ENCODE measurements around the gene GPR158.

The GPR158 gene

DNA sequence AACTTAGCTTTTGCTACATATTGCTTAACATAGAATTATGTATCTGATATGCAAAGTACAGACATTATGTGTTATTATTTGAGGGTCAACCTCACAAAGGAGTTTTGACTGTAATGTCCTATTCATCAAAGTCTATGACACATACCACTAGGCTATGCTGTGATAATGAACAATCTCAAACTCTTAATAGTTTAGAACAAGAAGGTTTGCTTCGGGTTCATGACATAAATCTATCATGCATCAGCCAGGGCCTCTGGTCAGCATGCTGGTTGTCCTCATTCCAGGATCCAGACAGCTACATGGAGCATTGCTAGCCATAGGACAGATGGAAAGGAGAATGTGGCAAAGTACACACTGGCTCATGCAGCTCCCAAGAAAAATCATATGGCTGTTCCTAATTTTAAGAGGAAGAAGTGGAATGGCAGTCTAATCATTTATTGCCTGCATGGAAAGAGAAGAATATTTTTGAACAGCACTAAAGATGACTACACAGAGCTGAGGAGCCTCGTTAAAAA, 332.1 kb downstream of the GPR158 start:
- no peak for DNase-seq

DNA sequence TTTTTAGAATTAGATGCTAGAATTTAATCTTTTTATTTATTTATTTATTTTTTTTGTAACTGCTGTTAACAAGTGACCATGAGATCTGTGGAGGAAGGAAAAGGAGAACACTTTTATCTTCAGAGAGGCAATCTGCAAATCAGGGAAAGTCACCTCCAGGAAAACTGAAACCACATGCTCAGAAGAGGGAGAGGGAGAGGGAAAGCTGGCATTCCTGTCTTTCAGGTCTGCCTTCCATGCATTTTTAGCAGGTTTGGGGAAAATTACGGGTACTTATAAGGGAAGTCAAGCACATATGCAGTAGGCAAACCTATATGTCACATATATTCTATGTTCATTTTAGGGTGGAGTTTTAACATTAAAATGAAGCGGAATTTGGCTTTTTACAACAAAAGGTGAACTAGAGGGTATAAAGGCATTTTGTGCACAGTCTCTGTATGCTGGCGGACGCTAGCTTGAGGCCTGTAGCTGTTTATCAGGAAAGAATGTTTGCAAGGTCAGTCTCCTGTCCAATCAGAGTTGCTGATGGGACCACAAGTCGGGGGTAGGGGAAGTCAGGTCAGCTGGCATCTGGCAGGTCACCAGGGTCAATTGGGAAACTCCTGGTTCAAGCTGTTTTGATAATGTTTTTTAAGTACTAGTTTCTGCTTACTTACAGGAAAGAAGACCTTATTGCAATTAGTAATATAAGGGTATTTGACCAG, 333.5 kb downstream of the GPR158 start:
- no peak for DNase-seq

DNA sequence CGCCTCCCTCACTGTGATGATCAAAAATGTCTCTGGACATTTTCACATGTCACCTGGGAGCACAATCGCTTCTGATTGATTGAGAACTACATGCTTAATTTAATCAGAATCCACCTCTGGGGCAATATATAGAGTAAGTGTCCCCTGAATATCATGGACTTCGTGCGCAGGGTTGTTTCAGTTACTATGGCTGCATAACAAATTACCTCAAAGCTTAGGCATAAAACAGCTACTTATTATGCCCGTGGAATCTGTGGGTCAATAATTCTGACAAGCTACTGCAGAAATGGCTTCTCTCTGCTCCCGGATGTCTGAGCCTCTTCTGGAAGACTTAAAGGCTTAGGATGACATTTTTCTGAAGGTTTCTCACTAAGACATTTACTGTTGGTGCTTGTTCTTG, 334.4 kb downstream of the GPR158 start:
- DNase-seq: no peak

DNA sequence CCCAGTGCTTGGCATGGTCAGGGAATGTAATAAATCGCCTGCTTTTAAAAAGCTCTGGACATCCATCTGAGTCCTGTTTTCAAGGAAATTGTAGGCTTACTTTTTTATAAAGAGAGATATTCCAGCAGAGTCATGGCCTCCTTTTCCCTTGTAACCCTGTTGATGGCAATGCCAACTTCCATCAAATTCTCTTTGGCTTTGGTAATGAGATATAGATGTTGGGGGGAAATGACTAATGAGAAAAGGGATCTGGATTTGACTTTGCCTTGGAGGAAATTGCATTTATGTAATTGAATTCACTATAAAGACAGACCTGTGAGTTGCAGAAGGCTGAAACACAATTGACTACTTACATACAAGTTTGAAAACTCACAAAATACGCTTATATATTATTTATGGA, 347.5 kb downstream of the GPR158 start:
- no peak for DNase-seq

DNA sequence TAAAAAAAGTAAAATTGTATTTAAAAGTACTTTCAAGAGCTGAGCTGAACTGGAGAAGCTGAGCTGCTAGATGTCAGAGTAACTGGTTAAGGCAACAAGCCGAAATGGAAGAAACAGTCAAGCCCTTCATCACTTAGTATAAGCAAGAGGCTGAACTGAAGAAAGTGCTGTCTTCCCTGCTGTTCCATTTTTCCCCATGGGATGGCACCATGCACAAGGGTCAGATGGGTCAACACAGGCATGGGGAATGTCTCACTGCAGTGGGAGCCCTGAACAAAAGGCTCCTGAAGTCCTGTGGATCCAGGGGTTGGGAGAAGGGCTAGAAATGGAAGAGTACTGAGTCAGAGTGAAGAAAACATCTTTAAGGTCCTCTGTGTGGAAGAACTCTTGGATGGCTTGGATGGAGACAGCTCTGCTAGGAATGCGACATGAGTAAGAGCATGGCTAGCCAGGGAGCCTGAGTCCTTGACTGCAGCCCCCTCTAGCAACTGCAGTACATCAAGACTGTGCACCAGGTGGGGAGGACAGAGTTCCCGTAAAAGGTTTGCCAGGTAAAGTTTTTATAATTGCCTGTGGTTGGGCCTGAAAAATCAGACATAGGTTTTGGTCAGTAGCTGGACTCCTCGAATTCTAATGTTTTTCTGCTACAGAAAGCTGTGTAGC, 348.3 kb downstream of the GPR158 start:
- DNase-seq: no peak

DNA sequence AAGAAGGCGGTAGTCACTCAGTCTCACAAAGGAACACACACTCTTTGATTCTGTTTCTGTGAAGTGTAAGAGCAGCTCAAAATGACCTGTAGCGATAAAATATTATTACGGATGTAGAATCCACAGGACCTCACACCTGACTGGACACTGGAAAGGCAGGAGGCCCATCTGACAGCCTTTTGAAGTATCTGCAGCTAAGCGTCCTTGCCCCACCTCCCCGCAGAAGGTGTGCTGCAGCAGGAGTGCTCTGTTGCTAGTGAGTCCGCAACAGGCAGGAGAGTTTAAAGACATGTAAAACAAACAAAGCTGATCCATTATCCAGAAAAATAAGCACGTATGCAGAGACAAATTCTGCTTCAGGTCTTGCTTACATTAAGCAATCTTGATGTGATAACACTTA, 355.5 kb downstream of the GPR158 start:
- DNase-seq: no peak

DNA sequence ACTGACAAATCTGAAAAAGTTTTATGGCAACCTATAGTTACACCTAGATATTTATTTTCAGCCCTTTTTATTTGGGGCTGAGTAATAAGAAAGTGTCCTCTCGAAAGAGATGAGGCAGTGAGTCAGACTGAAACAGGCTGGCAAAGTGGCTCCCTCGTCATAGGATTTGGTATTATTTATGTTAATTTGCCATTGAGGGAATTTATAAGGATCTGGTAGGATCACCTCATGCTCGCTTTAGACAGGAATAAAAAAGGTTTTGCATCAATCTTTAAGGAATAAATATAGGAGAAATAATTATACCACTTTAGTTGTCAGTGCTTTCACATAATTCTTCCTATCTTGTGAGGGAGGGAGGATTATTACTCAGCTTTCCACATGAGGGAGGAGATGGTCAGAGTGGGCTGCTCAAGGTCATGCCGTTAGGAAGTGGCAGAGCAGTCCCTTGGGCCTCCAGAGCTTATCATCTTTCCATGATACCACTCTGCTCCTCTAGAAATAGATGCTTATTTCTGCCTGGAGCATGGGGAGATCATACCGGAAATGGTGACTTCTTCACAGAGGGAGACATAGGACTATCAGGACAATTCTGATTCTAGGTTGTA, 356.8 kb downstream of the GPR158 start:
- DNase-seq: no peak

DNA sequence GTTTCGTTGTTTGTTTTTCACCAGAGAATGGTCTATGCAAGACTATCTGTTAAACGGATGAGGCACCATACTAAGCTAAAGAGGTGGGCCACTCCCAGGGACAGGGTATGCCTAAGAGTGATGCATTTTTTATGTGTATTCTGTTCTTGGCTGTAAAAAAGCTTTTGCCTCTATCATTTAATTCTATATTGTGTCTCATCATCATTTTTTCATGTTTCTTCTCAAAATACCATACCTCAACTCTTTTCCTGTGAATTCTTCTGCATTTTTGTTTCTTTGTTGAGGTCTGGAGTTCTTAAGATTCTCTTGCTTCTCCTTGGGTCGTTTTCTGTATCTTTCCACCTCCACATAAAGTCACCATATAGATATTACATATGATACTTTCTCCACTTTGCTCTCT, 357.4 kb downstream of the GPR158 start:
- no peak for DNase-seq

DNA sequence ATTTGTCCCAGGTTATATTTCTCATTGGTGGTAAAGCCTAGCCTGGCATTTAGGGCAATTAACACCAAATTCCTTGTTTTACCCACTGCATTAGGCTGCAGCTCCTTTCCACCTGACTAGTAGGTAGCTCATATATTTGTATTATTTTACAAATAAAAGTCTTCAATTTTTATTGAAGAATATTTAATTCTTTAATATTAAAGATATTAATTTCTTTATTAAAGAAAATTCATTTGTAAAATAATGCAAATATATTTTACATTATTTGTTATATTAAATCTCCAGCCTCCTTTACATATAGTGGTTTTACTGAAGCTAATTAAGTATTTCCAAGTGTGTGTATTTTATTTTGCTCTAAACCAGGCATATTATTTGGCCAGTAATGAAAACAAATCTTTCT, 361.2 kb downstream of the GPR158 start:
- DNase-seq: no peak

DNA sequence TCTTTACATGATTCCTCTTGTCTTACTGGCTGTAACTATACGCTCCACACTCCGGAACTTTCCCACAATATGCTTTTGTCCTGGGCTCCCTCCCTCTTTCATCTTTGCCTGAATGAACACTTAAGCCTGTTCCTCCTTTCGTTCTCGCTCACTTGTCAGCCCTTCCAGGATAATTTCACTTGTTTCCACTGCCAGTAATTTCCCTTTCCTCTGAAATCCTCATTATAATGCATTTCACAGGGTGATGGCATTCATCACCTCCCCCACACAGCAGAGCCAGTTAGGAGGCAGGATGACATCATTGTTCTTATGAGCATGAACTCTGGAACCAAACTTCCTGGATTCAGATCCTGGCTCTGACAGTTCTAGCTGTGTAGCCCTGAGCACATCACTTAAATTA, 372.6 kb downstream of the GPR158 start:
- no peak for DNase-seq

DNA sequence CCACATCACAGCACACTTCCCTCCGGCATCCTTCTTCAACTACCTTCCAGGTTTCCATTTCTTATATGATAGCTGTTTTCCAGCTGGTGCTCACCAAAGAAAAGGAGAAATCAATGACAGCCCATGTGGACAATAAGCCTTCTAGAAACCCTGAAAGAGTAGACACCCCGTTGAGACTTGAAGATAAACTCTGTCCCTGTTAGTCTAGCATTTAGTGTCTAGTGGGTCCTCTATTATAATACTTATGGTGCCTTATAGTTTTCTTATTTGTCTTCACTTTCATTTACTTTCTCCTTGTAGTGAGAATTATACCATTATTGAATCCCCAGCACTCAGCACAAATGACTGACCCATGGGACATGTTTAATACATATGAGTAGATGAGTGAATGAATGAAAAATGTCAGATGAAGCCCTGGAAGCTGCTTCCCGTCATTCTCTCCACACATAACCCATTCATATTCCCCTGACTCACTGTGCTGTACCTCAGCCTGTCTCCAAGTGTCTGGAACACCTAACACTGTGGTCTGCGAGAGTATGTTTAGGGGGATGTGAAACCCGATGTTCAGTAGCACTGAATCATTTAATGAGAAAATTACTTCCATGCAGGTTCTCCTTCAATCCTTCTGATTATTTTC, 377.6 kb downstream of the GPR158 start:
- no peak for DNase-seq

DNA sequence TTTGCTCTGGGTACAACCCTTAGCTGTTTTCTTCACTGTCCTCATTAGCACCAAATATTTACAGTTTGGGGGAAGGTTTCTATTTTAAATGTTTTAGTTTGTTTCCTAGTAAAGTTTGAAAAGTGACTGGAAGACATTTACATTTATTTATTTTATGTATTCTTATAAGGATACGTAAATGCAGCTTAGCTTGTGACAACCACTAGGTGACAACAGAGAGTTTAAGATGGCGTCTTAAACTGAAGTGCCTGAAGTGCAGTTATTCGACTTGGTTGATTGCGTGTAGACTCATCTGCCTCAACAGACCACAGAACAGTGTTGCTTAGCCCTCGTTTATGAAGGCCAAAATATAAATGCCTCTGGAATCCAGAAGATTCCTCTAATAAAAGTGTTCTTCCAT, 381.1 kb downstream of the GPR158 start:
- DNase-seq: no peak

DNA sequence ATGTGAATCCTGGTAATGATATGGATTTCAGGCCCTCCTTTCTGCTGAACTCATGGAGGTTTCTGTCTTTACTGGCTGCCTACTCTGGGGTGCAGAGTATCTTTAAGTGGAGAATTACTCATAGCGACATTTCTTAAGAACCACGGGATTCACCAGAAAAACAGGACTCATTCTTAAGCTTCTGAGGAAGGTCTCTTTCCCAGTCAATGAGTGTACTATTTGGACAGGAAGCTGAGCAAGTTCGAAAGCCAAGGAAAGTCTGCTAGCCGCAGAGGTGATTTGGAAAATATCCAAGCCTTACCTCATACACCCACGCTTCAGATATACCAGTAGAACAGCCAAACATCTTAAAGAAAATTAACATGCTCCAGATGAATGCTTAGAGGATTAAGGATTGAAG, 381.7 kb downstream of the GPR158 start:
- no peak for DNase-seq

DNA sequence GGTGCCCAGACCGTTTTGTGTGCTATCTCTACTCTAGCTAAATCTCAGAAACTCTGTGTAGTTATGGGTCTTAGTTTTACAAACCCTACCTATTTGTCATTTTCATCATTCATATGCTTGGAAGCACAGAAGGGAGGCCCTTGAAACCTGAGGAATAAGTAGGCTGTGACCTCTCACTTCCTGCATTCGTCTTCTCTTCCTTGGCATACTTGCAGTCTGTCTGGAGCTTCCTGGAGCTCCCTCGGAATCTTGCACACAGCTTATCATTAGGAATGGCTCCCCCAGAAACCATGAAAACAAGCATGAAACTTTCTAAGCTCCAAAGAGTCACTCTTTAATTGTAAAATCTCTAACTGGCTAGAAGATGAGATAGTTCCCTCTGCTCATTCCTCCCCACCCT, 382.3 kb downstream of the GPR158 start:
- DNase-seq: no peak

DNA sequence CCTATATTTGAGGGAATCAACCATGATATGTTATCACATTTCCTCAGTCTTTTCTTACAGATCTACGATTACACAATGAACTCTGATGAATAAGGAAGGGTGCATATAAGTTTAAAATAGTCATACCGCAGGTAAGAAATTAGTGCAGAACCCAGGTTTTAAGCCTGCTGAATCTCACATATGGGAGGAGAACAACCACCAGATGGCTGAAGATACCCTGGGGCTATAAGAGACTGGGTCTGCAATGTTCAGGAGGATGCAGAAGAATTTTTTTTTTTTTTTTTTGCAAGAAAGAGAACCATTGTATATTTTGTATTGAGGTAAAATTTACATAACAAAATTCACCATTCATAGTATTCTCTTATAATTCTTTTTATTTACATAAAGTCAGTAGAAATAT, 387.0 kb downstream of the GPR158 start:
- DNase-seq: no peak

DNA sequence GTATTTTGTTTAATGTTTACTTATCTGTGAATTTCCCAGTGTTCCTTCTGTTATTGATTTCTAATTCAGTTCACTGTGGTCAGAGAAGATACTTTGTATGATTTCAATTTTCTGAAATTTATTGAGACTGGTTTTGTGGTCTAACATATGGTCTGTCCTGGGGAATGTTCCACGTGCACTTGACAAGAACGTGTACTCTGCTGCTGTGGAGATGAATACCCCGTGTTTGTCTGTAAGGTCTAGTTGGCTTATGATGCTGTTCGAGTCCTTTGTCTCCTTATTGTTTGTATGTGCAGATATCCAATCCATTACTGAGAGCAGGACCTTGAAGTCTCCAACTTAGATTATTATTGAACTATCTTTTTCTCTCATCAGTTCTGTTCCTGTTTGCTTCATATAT, 387.7 kb downstream of the GPR158 start:
- DNase-seq: no peak

DNA sequence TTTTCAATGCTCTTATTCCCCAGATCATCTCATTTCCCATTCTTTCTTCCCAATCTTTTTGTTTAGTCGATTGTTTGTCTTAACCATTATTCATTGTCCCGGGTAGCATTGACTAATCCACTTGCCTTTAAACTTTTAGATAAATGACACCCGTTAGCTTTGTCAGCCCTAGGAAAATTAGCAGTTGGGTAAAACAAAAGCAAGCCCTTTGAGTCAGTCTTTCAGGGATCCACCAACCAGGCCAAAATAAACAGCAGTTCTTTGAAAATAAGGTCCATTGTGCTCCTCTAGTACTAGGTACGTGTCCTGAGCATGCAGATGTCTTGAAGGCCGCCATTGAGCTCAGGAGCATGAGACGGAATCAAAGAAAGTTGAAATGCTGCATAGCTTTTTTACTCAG, 389.6 kb downstream of the GPR158 start:
- DNase-seq: no peak

DNA sequence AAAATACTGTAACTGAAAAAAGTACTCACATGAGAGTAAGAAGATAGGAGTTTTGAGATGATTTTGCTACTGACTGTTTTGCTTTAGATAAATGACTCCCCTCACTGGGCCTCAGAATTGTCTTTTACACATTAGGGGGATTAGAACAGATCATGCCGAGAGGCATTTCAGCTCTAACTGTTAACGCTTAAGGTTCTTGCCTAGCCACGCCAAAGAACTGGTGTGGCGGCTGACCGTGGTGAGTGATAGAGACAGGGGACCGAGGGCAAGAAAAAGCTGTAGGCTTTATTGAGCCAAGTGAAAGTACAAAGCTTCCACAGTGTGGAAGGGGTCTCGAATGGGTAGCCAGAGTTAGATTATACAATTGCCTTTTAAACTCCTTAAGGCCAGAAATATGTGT, 390.8 kb downstream of the GPR158 start:
- no peak for DNase-seq

DNA sequence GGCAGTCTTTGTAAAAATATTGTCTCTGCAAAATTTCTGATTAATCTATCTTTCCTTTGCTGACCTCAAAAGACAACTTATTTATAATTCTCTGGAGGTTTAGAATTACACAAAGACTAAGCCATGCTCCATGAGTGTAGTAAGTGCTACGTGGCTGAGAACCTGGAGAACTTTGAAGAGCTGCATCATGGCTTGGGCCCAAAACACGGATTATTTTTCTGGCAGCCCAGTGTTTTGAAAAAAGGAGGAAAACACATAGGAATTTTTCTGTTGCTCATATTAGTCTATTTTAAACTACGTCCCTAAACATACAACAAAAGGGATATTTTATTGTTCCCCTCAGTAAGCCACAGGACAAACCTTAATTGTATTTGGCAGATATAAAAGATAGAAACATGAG, 398.5 kb downstream of the GPR158 start:
- no peak for DNase-seq

DNA sequence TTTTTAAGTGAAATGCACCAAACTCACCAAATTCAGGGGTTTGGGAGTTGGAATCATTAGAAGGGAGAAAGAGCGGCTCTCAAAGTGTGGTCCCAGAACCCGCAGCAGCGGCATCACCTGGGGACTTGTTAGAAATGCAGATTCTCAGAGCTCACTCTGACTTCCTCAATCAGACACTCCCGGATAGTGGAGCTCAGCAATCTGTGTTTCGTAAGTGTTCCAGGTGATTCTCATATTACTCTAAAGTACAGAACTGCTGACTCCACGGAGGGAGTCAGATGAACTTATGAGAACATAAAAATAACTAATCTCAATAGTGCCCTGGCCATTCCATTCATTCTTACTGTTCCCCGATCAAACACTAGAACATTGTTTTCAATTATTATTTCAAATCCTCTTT, 400.5 kb downstream of the GPR158 start:
- DNase-seq: no peak

DNA sequence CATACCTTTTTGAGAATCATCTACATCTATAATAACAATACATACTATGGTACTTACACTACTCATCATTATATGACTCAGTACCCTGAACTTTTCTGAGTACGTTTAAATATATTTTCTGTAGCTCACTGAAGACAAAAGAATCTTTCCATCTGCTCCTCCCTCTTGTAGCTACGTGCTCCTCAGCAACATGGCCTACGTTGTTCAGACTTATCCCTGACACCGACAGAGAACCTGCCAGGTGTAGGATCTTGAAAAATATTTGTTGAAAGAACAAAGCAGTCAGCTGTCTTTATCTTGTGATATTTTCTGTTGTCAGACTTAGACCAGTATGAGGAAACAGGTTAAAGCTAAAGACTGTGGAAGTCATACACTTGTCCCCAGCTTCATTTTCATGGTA, 403.3 kb downstream of the GPR158 start:
- DNase-seq: no peak

DNA sequence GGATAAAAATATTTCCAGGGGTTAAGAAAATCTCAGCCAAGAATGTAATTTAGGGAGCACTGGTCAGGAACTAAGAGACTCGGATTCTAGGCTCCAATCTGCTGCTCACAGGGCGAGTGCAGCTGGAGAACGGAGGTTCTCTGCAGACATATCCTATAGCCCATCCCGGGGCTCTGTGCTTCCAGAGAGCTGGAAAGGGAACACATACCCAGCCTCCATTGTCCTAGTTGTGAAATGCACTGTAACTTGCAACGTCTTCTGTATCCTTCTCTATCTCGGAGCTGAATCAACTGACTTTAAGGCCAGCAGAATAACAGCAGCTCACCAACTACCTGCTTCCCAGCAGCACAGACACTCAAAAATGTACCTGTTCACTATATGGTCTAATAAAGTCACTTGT, 408.2 kb downstream of the GPR158 start:
- DNase-seq: no peak

DNA sequence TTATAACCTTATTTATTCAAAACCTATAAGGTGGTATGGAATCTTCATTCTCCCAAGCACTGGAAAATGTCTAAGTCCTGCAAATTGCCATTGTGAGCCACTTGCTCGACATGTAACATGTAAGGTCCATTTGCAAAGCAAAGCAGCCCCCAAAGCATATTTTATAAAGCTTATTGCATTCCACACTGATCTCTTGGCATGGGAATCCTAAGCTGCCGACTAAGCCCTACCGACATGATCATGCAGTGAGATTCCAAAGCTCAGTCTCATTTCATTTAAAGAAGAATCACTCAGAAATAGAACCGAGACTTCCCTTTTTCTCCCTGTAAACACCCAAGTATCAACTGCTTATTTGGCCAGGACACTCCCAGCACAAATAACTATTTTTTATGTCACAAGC, 425.9 kb downstream of the GPR158 start:
- DNase-seq: no peak

DNA sequence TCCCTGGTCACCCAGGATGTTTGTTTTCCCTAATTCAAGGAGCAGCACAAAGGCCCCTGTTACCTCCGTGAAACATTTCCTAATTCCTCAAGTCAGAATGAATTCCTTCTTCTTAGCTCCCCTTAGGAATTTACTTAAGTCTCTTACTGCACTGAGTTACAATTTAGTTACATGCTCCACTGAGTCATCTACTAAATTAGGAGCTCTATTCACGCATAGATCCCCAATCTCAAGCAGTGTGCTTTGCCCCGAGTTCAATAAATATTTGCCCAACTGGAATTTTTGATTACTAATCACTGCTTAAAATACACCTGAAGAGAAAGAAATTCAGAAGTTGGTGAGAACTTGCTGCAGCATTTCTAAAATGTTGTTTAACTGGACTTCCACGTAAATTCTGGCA, 429.8 kb downstream of the GPR158 start:
- DNase-seq: no peak

All from activated CD4-positive, CD25-positive, alpha-beta regulatory T cell treated with anti-CD3 and anti-CD28 coated beads, Interleukin-2, amount 50 U/mL, for 72 hours (primary cell).